ENCODE results near the gene SUSD1. TPM values are rescaled to one million over a fixed set of nuclear protein-coding genes. Genes with fewer than 3 reads are reported as not detected.
A peak's percentile ranks its signal among the peaks of the same experiment; 100 is the strongest.

The SUSD1 gene
- total RNA-seq, 1 experiment from 2014 or later: 8.1 TPM

GRCh38 chr9:112120439-112120925 is 54.6 kb downstream of the SUSD1 start:
- Histone ChIP-seq H3K9me3 (ENCODE audit: control insufficient read depth, low read depth, low read length) (no peaks in the 10 kb centered on the region), H3K4ac (ENCODE audit: low read depth, low read length) (no peak overlapping the region), H3T11ph (ENCODE audit: low read length) (no peak overlapping the region), H3K79me1 (ENCODE audit: insufficient read depth, low read depth, low read length, poor library complexity, severe bottlenecking) (no peaks in the 10 kb centered on the region), H2AK5ac (ENCODE audit: insufficient read length, low read length) (no peak overlapping the region), H3K18ac (ENCODE audit: insufficient read length, low read depth, low read length) (no peak overlapping the region), H3K56ac (ENCODE audit: insufficient read length, low read depth, low read length) (no peak overlapping the region), H3K27me3 (ENCODE audit: insufficient read depth, low read length) (no peaks in the 10 kb centered on the region), H3K27ac (ENCODE audit: insufficient read length, low read depth, low read length) (no peak overlapping the region), H4K91ac (ENCODE audit: insufficient read length, low read depth, low read length) (no peak overlapping the region), H4K20me1 (ENCODE audit: control insufficient read depth, insufficient read depth, insufficient read length) (no peaks in the 10 kb centered on the region), H3K23ac (ENCODE audit: insufficient read length, low read depth, low read length) (no peak overlapping the region), H2AFZ (ENCODE audit: low read length) (no peak overlapping the region), H3K14ac (ENCODE audit: insufficient read depth, low read length) (no peak overlapping the region), H4K5ac (ENCODE audit: insufficient read length, low read depth, low read length) (no peak overlapping the region), H2BK15ac (ENCODE audit: low read depth, low read length) (no peak overlapping the region), H3K23me2 (ENCODE audit: insufficient read length, low read depth, low read length, poor library complexity, severe bottlenecking) (no peaks in the 10 kb centered on the region), H3K79me2 (ENCODE audit: insufficient read depth, low read length) (no peaks in the 10 kb centered on the region), H2BK120ac (ENCODE audit: low read depth, low read length, poor library complexity, severe bottlenecking) (no peak overlapping the region), H2BK5ac (ENCODE audit: insufficient read length, low read length) (no peak overlapping the region), H3K9ac (ENCODE audit: extremely low read depth, insufficient read length, low read length) (no peak overlapping the region), H3K4me1 (ENCODE audit: insufficient read depth, low read length) (0 out of 2 replicates have a peak, but pooled peaks cover 4% of the 10 kb centered on the region), H2BK12ac (ENCODE audit: insufficient read length, low read depth, low read length) (no peak overlapping the region), H3K4me2 (ENCODE audit: insufficient read depth, insufficient read length, low read length) (no peak overlapping the region), H4K8ac (replicated peaks; ENCODE audit: insufficient read length, low read depth, low read length) (no peak overlapping the region), H2BK20ac (ENCODE audit: low read depth, low read length, poor library complexity, severe bottlenecking) (no peak overlapping the region)
- H3K36me3 Mint-ChIP-seq (ENCODE audit: insufficient read depth in 1 of 3, low read depth in 3 of 3): peaks cover 0 to 7% (median 3%) of the 10 kb centered on the region in 3 experiments; a peak in 3 of 7 replicates
- H3K27ac Mint-ChIP-seq: peak overlapping the region in 2 of 3 experiments; percentile 9 to 67; a peak in 3 of 7 replicates
- no peaks in the 10 kb centered on the region for H3K9me3 Mint-ChIP-seq
- no peaks in the 10 kb centered on the region for H3K27me3 Mint-ChIP-seq (ENCODE audit: low read depth)
- no peak overlapping the region; a peak in 1 of 5 replicates for H3K4me3 Mint-ChIP-seq
- DNase-seq: no peak
- WGBS (ENCODE audit: extremely low coverage, insufficient read length, low lambda C conversion rate): no CpG with 5 or more reads among the region's 2 CpGs
- peaks cover 21 to 28% of the 10 kb centered on the region in 2 experiments for H3K4me1 Mint-ChIP-seq
- no peak for TF ChIP-seq CTCF (conservative IDR thresholded peaks at IDR 0.05)
